Adrenal gland (tissue), 12 donors: ENCODE measurements around the gene LKAAEAR1. TPM values are rescaled to one million over a fixed set of nuclear protein-coding genes. Genes with fewer than 3 reads are reported as not detected.

ENCODE experiments used
- DNase-seq, 7 donors: peaks; one replicate each; pipeline ENCODE4 v3.0.0-alpha.2; 2019 to 2020
- H3K27ac ChIP-seq, 5 donors: fragments of 200-600 bp; sonication (generic) in 4 of 5; 1 replicate in 3 of 5; 2 replicates in 2 of 5; pipeline versions ENCODE4 v1.5.1 to v1.8.0; 2016 to 2020; ENCODE audit warnings: mild to moderate bottlenecking in 1 of 5
- H3K27me3 ChIP-seq: fragments of 200-600 bp; 2 replicates; pipeline ENCODE4 v1.8.0; 2021
- H3K36me3 ChIP-seq, 2 donors: fragments of 200-600 bp; replicated peaks in 1 of 2; 1 replicate in 1 of 2; 2 replicates in 1 of 2; pipeline versions ENCODE4 v1.5.1 to v1.8.0; 2018 to 2022
- H3K4me1 ChIP-seq, 2 donors: fragments of 200-600 bp; replicated peaks in 1 of 2; 1 replicate in 1 of 2; 2 replicates in 1 of 2; pipeline versions ENCODE4 v1.5.1 to v1.8.0; 2018 to 2021
- H3K4me3 ChIP-seq, 4 donors: fragments of 200-600 bp; sonication (generic) in 3 of 4; one replicate each; pipeline ENCODE4 v1.5.1; 2016 to 2018
- H3K9me3 ChIP-seq, 3 donors: fragments of 200-600 bp; sonication (generic) in 1 of 3; replicated peaks in 1 of 3; 1 replicate in 2 of 3; 2 replicates in 1 of 3; pipeline versions ENCODE4 v1.5.1 to v1.8.0; 2016 to 2021
- POLR2A ChIP-seq, 2 donors: fragments of 450-650 bp; IDR thresholded peaks; one replicate each; pipeline ENCODE4 v1.6.1; 2017; ENCODE audit warnings: antibody characterized with exemption in 2 of 2, mild to moderate bottlenecking in 2 of 2, moderate library complexity in 1 of 2
- WGBS, 4 donors: extraction: QIAGEN DNeasy Blood & Tissue Kit in 2 of 4; methylation state at CpG; one replicate each; pipeline versions ENCODE4 v1.1.5 to v1.1.7; 2013 to 2017; 5-methylcytosine and 5-hydroxymethylcytosine counted together
- intact Hi-C, 2 donors: fragments of 100-400 bp; cut with DNase I; formaldehyde crosslinking; loops; one replicate each; pipeline versions ENCODE4 v1.14.1 to v1.15.0; 2022 to 2023
- polyA plus RNA-seq, 3 donors: library from polyadenylated mRNA; stranded (reverse); fragments of 200-250 nt in 2 of 3; fragments of 350-450 nt in 1 of 3; fragmentation: Illumina TruSeq in 1 of 3; extraction: RNeasy Lipid Tissue Mini Kit (QIAGEN cat#74804) in 1 of 3; gene quantifications; one replicate each; pipeline ENCODE4 v1.2.3, GENCODE V29; 2013 to 2014
- total RNA-seq, 9 donors: library from RNA; depleted of rRNA in 4 of 9; stranded (reverse); fragments of >200 nt in 4 of 9; fragments of 120-200 nt in 1 of 9; fragmentation: NEBNext Ultra II Directional in 1 of 9; extraction: Animal tissue kit (Norgen Biotek cat#: 25700) in 1 of 9; gene quantifications; one replicate each; pipeline versions ENCODE4 v1.1.0 to v1.2.4, GENCODE V29; 2013 to 2023
- TF ChIP-seq, protein P1 (sequence below), 6 experiments: fragments of 450-650 bp in 4 of 6; fragments of 200-600 bp in 2 of 6; sonication (generic) in 1 of 6; IDR thresholded peaks; 1 replicate in 5 of 6; 2 replicates in 1 of 6; pipeline versions ENCODE4 v1.5.1 to v1.8.0; 2016 to 2021; ENCODE audit warnings: antibody characterized with exemption in 6 of 6, mild to moderate bottlenecking in 2 of 6, moderate library complexity in 1 of 6
- donor health status: healthy with polysubstance abuse.
- donor health status: Bipolar disorder and iron deficiency.
- donor health status: DM: yes; HTN: yes; CAD: no.
- donor health status: DM: no; HTN: no; CAD: no.
- donor health status: DM: no; HTN: no; CAD: no.
- donor health status: DM: yes; HTN: yes; CAD: no.

Gene LKAAEAR1
- total and polyA plus RNA-seq, 12 donors: 0.28 to 1.2 (median 1.1) TPM; not detected in 9

DNA sequence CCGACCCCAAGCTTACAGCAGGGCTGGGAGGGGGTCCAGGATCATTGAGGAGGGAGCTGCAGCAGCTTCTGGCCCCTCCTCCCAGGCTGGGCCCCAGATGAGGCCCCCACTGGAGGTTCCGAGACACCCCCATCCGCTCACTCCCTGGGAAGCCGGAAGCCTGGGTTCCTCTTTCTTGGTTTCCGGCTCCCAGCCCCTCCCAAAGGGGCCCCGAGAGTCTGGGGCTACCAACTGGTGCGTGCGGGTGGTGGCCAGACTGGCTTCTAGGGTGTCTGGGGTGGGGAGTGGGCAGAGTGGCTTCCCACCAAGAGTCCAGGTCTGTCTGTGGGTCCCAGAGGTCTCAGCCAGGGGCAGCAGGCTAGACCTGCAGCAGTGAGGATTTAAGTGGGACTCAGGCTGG lies 7.1 kb downstream of the LKAAEAR1 start:
- peak overlapping the region in 1 of 4 donors; percentile 94 for H3K4me3 ChIP-seq
- WGBS, 4 donors: 69 to 80% (median 77%) methylated on average over 8 of the region's 8 CpGs; no CpG with 5 or more reads in 1 of the 4 donors

DNA sequence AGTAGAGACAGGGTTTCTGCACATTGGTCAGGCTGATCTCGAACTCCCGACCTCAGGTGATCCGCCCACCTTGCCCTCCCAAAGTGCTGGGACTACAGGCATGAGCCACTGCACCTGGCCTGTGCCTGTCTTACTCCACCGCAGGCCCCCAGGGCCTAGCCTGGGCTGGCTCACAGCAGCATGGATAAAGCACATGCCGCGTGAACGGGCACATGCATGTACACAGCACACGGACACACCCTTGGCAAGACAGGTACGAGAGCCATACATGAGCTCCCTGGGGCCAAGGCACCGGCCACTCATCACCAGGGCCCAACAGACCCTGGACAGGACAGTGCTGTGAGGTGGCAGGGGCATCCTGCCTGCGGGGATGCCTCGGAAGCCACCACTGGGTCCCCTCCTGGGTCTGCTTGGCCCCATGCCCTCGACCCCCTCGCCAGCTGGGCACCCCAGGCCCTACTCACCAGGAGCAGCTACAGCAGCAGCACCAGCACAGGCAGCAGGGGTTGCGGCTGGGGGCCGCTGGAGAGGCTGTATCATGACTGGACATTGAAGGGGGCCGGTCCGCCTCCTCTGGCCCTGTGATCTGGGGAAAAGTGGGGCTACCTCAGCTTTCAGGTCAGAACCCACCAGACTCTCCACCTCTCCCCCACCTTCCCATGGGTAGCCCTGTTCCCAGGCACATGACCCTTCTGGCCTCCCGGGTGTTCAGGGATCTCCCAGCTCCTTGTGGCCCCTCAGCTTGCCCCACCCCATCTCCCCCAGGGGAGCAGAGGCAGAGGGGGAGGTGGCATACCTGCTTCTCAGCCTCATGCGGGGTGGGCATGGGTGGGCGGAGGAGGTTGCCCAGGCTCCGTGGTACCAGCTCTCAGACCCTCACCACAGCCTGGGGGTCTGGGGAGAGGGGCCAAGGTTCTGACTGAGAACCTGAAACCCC lies 7.9 kb downstream of the LKAAEAR1 start:
- no peaks in the 10 kb centered on the region for H3K27me3 ChIP-seq
- peak overlapping the region in 1 of 4 donors; percentile 94 for H3K4me3 ChIP-seq
- H3K4me1 ChIP-seq: peaks cover 6 to 12% of the 10 kb centered on the region in 2 donors
- H3K36me3 ChIP-seq: peaks cover 0 to 16% of the 10 kb centered on the region in 2 donors
- 84 to 95% (median 93%) methylated on average over 11 to 21 of the region's 22 CpGs for WGBS, 4 donors
- H3K9me3 ChIP-seq: no peaks in the 10 kb centered on the region
- TF ChIP-seq, protein P1, sequence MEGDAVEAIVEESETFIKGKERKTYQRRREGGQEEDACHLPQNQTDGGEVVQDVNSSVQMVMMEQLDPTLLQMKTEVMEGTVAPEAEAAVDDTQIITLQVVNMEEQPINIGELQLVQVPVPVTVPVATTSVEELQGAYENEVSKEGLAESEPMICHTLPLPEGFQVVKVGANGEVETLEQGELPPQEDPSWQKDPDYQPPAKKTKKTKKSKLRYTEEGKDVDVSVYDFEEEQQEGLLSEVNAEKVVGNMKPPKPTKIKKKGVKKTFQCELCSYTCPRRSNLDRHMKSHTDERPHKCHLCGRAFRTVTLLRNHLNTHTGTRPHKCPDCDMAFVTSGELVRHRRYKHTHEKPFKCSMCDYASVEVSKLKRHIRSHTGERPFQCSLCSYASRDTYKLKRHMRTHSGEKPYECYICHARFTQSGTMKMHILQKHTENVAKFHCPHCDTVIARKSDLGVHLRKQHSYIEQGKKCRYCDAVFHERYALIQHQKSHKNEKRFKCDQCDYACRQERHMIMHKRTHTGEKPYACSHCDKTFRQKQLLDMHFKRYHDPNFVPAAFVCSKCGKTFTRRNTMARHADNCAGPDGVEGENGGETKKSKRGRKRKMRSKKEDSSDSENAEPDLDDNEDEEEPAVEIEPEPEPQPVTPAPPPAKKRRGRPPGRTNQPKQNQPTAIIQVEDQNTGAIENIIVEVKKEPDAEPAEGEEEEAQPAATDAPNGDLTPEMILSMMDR (IDR thresholded peaks at IDR 0.05): no peak
- TF ChIP-seq POLR2A (IDR thresholded peaks at IDR 0.05): no peak
- intact Hi-C loops: no loop called here
- H3K27ac ChIP-seq: no peak overlapping the region
- no peak for DNase-seq

More for the DNA sequence above, 7.1 kb downstream of the LKAAEAR1 start:
- Histone ChIP-seq H3K27ac (peak overlapping the region in 1 of 5 donors; percentile 29), H3K4me1 (peaks cover 6 to 12% of the 10 kb centered on the region in 2 donors), H3K36me3 (peaks cover 0 to 16% of the 10 kb centered on the region in 2 donors), H3K9me3 (no peaks in the 10 kb centered on the region), H3K27me3 (no peaks in the 10 kb centered on the region)
- intact Hi-C loops: no loop called here
- TF ChIP-seq, protein P1 (IDR thresholded peaks at IDR 0.05): no peak
- no peak for TF ChIP-seq POLR2A (IDR thresholded peaks at IDR 0.05)
- DNase-seq: no peak

DNA sequence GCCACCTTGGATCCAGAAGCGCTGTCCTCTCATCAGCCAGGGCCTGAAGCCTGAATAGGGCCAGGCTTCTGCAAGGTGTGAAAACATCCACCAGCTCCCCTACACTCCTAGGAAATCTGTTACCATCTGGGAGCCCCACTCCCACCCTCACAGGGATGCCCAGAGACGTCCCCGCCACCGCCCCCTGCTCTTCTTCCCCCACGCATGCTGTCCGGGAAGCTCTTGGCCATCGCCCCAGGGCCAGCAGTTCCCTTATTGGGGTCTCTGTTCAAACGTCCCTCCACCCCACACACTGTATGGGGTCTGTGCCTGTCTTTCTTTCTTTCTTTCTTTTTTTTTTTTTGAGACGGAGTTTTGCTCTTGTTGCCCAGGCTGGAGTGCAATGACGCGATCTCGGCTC lies 8.6 kb downstream of the LKAAEAR1 start:
- DNase-seq: no peak
- no peak for TF ChIP-seq POLR2A (IDR thresholded peaks at IDR 0.05)
- TF ChIP-seq, protein P1 (IDR thresholded peaks at IDR 0.05): no peak
- Histone ChIP-seq H3K27me3 (no peaks in the 10 kb centered on the region), H3K36me3 (peaks cover 0 to 16% of the 10 kb centered on the region in 2 donors), H3K9me3 (no peaks in the 10 kb centered on the region), H3K4me3 (no peak overlapping the region), H3K4me1 (peaks cover 6 to 12% of the 10 kb centered on the region in 2 donors), H3K27ac (no peak overlapping the region)
- 90 to 94% (median 92%) methylated on average over 11 to 12 of the region's 12 CpGs for WGBS, 4 donors
- intact Hi-C loops: no loop called here

DNA sequence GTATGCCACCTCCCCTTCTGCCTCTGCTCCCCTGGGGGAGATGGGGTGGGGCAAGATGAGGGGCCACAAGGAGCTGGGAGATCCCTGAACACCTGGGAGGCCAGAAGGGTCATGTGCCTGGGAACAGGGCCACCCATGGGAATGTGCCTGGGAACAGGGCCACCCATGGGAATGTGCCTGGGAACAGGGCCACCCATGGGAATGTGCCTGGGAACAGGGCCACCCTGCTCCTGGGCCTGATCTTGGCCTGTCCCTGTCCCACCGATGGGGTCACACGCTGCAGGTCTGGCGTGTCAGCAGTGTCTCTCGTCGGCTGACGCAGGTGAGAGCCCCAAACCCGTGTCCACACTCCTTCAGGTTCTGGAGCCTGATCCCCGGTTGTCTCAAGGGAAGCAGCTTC lies 9.2 kb downstream of the LKAAEAR1 start:
- TF ChIP-seq POLR2A (IDR thresholded peaks at IDR 0.05): no peak
- TF ChIP-seq, protein P1 (IDR thresholded peaks at IDR 0.05): no peak
- Histone ChIP-seq H3K9me3 (no peaks in the 10 kb centered on the region), H3K27ac (no peak overlapping the region), H3K4me3 (no peak overlapping the region), H3K4me1 (peaks cover 6 to 12% of the 10 kb centered on the region in 2 donors), H3K36me3 (peaks cover 0 to 16% of the 10 kb centered on the region in 2 donors), H3K27me3 (no peaks in the 10 kb centered on the region)
- WGBS, 4 donors: 90 to 100% (median 94%) methylated on average over 3 to 8 of the region's 8 CpGs; no CpG with 5 or more reads in 1 of the 4 donors
- no peak for DNase-seq
- intact Hi-C loops: no loop called here
